Testis (tissue), 3 donors: Measurements from ENCODE around the gene CCT8. TPM values are rescaled to one million over a fixed set of nuclear protein-coding genes. Genes with fewer than 3 reads are reported as not detected.

Experiments
- DNase-seq: peaks from one replicate; pipeline ENCODE4 v3.0.0-alpha.2; 2019
- H3K27ac ChIP-seq, 2 donors: fragments of 200-600 bp; sonication (generic); one replicate each; pipeline ENCODE4 v1.5.1; 2019
- H3K27me3 ChIP-seq: fragments of 200-600 bp; sonication (generic); one replicate; pipeline ENCODE4 v1.5.1; 2019
- H3K36me3 ChIP-seq: fragments of 200-600 bp; sonication (generic); one replicate; pipeline ENCODE4 v1.5.1; 2017; ENCODE audit warnings: low read depth; ENCODE audit errors: missing control alignments
- H3K4me1 ChIP-seq: fragments of 200-600 bp; sonication (generic); one replicate; pipeline ENCODE4 v1.5.1; 2019
- H3K4me3 ChIP-seq, 2 donors: fragments of 200-600 bp; sonication (generic); one replicate each; pipeline ENCODE4 v1.5.1; 2017 to 2019
- H3K9me3 ChIP-seq: fragments of 200-600 bp; sonication (generic); one replicate; pipeline ENCODE4 v1.5.1; 2017
- CTCF ChIP-seq, 3 experiments: fragments of 450-650 bp in 2 of 3; fragments of 200-600 bp in 1 of 3; sonication (generic) in 1 of 3; IDR thresholded peaks; one replicate each; pipeline ENCODE4 v1.5.1; 2016 to 2019; ENCODE audit warnings: antibody characterized with exemption in 3 of 3, mild to moderate bottlenecking in 2 of 3, moderate library complexity in 1 of 3
- POLR2A ChIP-seq: fragments of 450-650 bp; IDR thresholded peaks from one replicate; pipeline ENCODE4 v1.6.1; 2017; ENCODE audit warnings: antibody characterized with exemption, mild to moderate bottlenecking, moderate library complexity
- WGBS, 2 donors: methylation state at CpG; one replicate each; pipeline ENCODE4 v1.1.5; 2018; 5-methylcytosine and 5-hydroxymethylcytosine counted together
- intact Hi-C: fragments of 100-400 bp; cut with DNase I; formaldehyde crosslinking; loops from one replicate; pipeline ENCODE4 v1.15.1; 2023; ENCODE audit warnings: low total_unique reads
- polyA plus RNA-seq: library from polyadenylated mRNA; stranded (reverse); fragments of 350-450 nt; fragmentation: Illumina TruSeq; extraction: RNeasy Lipid Tissue Mini Kit (QIAGEN cat#74804); gene quantifications from one replicate; pipeline ENCODE4 v1.2.3, GENCODE V29; 2014; ENCODE audit warnings: low read depth, low replicate concordance; ENCODE audit not compliant: insufficient read depth
- total RNA-seq, 2 donors: library from RNA; depleted of rRNA; stranded (reverse); fragments of >200 nt; gene quantifications; one replicate each; pipeline ENCODE4 v1.2.3, GENCODE V29; 2016

Gene CCT8
- total and polyA plus RNA-seq, 3 donors from 2014 or later, result 106 to 121 (median 116) TPM

- no peak for DNase-seq
- intact Hi-C loops, result no loop called here
- H3K4me3 ChIP-seq, result no peak overlapping the region
These were observed 41.5 kb upstream of the CCT8 start for GRCh38 chr21:29114765-29115500.

GRCh38 chr21:29105218-29105617, 31.8 kb upstream of the CCT8 start:
- Histone ChIP-seq H3K36me3 (no peaks in the 10 kb centered on the region), H3K27me3 (no peaks in the 10 kb centered on the region), H3K27ac (no peak overlapping the region), H3K9me3 (no peaks in the 10 kb centered on the region), H3K4me1 (no peaks in the 10 kb centered on the region), H3K4me3 (no peak overlapping the region)
- TF ChIP-seq POLR2A, result no peak
- no peak for TF ChIP-seq CTCF (IDR thresholded peaks at IDR 0.05)
- intact Hi-C loops, result no loop called here
- WGBS, 2 donors, result 69 to 78% methylated on average over 3 of the region's 3 CpGs
- no peak for DNase-seq

More at GRCh38 chr21:29114765-29115500, 41.5 kb upstream of the CCT8 start:
- H3K4me1 ChIP-seq, result no peaks in the 10 kb centered on the region
- no peaks in the 10 kb centered on the region for H3K27me3 ChIP-seq
- H3K27ac ChIP-seq, result no peak overlapping the region
- H3K9me3 ChIP-seq, result no peaks in the 10 kb centered on the region
- 77 to 78% methylated on average over 5 of the region's 5 CpGs for WGBS, 2 donors
- no peak for TF ChIP-seq CTCF (IDR thresholded peaks at IDR 0.05)
- no peaks in the 10 kb centered on the region for H3K36me3 ChIP-seq

DNA sequence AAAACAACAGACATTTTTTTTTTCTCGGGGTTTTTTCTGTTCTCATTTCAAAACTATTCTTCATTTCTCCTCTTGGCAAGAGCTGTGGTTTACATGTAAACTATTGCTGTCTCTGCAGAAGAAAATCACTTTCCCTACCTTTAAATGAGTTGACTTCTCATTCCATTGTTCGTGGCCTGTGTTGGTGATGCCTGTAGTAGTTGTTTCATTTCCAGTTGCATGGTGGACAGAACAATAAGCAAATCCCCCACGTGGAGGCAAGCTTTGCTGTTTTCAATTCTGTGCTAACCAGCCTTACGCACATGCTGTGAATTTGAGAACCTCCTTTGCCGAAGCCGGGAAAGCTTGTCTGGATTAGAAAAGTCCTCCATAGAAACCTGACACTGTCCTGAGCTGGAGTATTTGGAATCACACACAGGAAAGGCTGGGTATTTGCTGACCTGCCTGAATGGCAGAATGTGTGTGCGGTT, 30.8 kb upstream of the CCT8 start:
- Histone ChIP-seq H3K27ac (no peak overlapping the region), H3K4me1 (no peaks in the 10 kb centered on the region), H3K4me3 (no peak overlapping the region), H3K9me3 (no peaks in the 10 kb centered on the region), H3K27me3 (no peaks in the 10 kb centered on the region), H3K36me3 (no peaks in the 10 kb centered on the region)
- no peak for DNase-seq
- 76 to 82% methylated on average over 7 of the region's 7 CpGs for WGBS, 2 donors
- intact Hi-C loops, result no loop called here
- no peak for TF ChIP-seq CTCF (IDR thresholded peaks at IDR 0.05)
- TF ChIP-seq POLR2A, result no peak

- WGBS, 2 donors, result 92 to 94% methylated on average over 2 of the region's 2 CpGs
- Histone ChIP-seq H3K4me1 (no peaks in the 10 kb centered on the region), H3K27me3 (no peaks in the 10 kb centered on the region), H3K4me3 (no peak overlapping the region), H3K36me3 (no peaks in the 10 kb centered on the region), H3K27ac (no peak overlapping the region), H3K9me3 (no peaks in the 10 kb centered on the region)
- DNase-seq, result no peak
- TF ChIP-seq POLR2A, result no peak
- TF ChIP-seq CTCF (IDR thresholded peaks at IDR 0.05), result no peak
- intact Hi-C loops, result no loop called here
These were observed 29.4 kb upstream of the CCT8 start for GRCh38 chr21:29102791-29103257.

DNA sequence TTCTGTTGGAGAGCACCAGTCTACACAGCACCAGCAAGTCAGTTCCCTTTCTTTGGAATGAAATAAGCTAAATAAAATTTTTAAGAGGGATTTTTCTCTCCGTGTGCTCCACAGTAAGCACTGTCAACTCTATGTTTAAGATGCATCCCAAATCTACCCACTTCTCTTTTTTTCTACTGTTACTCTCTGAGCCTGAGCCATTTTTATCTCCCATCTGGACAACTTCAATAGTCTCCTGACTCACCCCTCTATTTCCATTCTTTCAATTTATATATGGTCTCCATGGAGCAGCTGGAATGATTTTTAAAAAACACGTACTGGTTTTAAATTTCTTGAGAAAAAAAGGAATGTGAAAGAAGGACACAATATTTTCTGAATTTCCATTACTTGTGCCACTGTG, 24.7 kb upstream of the CCT8 start:
- intact Hi-C loops, result no loop called here
- 83 to 89% methylated on average over 2 of the region's 2 CpGs for WGBS, 2 donors
- Histone ChIP-seq H3K4me1 (no peaks in the 10 kb centered on the region), H3K36me3 (no peaks in the 10 kb centered on the region), H3K9me3 (no peaks in the 10 kb centered on the region), H3K4me3 (no peak overlapping the region), H3K27ac (no peak overlapping the region), H3K27me3 (no peaks in the 10 kb centered on the region)
- TF ChIP-seq CTCF (IDR thresholded peaks at IDR 0.05) (no peak), POLR2A (no peak)
- DNase-seq, result no peak
